Esophagus squamous epithelium (tissue), 4 donors: Measurements from ENCODE around the gene SMYD3.

Experiments used
- CTCF ChIP-seq, 6 experiments: fragments of 450-650 bp in 4 of 6; fragments of 200-600 bp in 2 of 6; sonication (generic) in 2 of 6; IDR thresholded peaks; one replicate each; pipeline ENCODE4 v1.5.1; 2016 to 2019; ENCODE audit warnings: antibody characterized with exemption in 6 of 6, mild to moderate bottlenecking in 4 of 6, moderate library complexity in 4 of 6
- POLR2A ChIP-seq, 4 donors: fragments of 450-650 bp; IDR thresholded peaks; one replicate each; pipeline ENCODE4 v1.6.1; 2017; ENCODE audit warnings: antibody characterized with exemption in 4 of 4, mild to moderate bottlenecking in 4 of 4, moderate library complexity in 3 of 4

- TF ChIP-seq CTCF (IDR thresholded peaks at IDR 0.05) (no peak), POLR2A (IDR thresholded peaks at IDR 0.05) (no peak)
These were observed 200.6 kb downstream of the SMYD3 start for GRCh38 chr1:246306415-246307037.
